H1 (cell line): ENCODE data around the gene SPRED1. TPM values are rescaled to one million over a fixed set of nuclear protein-coding genes. Genes with fewer than 3 reads are reported as not detected.

Experiments used
- CTCF ChIA-PET: fragments of 300-600 bp; sonication (Branson Sonifier 250); formaldehyde crosslinking; loops from one replicate; lab custom pipeline; 2021; ENCODE audit not compliant: partially characterized antibody; lab: Charles Lee
- POLR2A ChIA-PET: fragments of 300-600 bp; sonication (Branson Sonifier 250); formaldehyde crosslinking; loops from one replicate; lab custom pipeline; 2021; ENCODE audit warnings: inconsistent platforms; ENCODE audit not compliant: partially characterized antibody; lab: Charles Lee
- DNase-seq, 2 experiments: peaks; one replicate each; pipeline versions ENCODE4 v3.0.0 to v3.0.0-alpha.2; 2010 to 2022; ENCODE audit warnings: low spot score in 2 of 2, low read depth in 1 of 2, mixed read lengths in 1 of 2
- FAIRE-seq: peaks from 2 replicates; lab custom pipeline; 2011; peaks lifted over from hg19 to GRCh38; lab: Jason Lieb, UNC
- H2AFZ ChIP-seq: 2 replicates; pipeline ENCODE4 v1.8.1; 2012; ENCODE audit warnings: low read length, inconsistent platforms
- H2AK5ac ChIP-seq: 2 replicates; pipeline ENCODE4 v1.6.1; 2013; ENCODE audit warnings: low read depth, low read length
- H2BK120ac ChIP-seq: replicated peaks from 2 replicates; pipeline ENCODE3; 2013; ENCODE audit warnings: low read depth, low read length, inconsistent platforms
- H2BK12ac ChIP-seq: 2 replicates; pipeline ENCODE4 v1.6.1; 2013; ENCODE audit warnings: low read depth, low read length
- H2BK15ac ChIP-seq: 2 replicates; pipeline ENCODE4 v1.6.1; 2013; ENCODE audit warnings: low read length
- H2BK20ac ChIP-seq: 2 replicates; pipeline ENCODE4 v1.6.1; 2013; ENCODE audit warnings: low read length
- H2BK5ac ChIP-seq: 2 replicates; pipeline ENCODE4 v1.6.1; 2013; ENCODE audit warnings: low read depth, low read length
- H3K14ac ChIP-seq: 2 replicates; pipeline ENCODE4 v1.6.1; 2013; ENCODE audit warnings: inconsistent platforms; ENCODE audit not compliant: insufficient read length
- H3K18ac ChIP-seq: 2 replicates; pipeline ENCODE4 v1.6.1; 2013; ENCODE audit warnings: low read length; ENCODE audit errors: extremely low read depth
- H3K23ac ChIP-seq: 2 replicates; pipeline ENCODE4 v1.6.1; 2013; ENCODE audit warnings: inconsistent platforms; ENCODE audit not compliant: insufficient read length
- H3K23me2 ChIP-seq: 2 replicates; pipeline ENCODE4 v1.6.1; 2013; ENCODE audit warnings: low read depth, low read length
- H3K27ac ChIP-seq: 2 replicates; pipeline ENCODE4 v1.6.1; 2011; ENCODE audit warnings: low read depth, low read length, inconsistent platforms
- H3K27me3 ChIP-seq, 4 experiments: replicated peaks in 1 of 4; 1 replicate in 1 of 4; 2 replicates in 3 of 4; pipeline versions ENCODE4 v1.6.1 to v1.8.1; 2011 to 2013; ENCODE audit warnings: low read length in 3 of 4, mild to moderate bottlenecking in 3 of 4, inconsistent platforms in 2 of 4, mixed read lengths in 2 of 4, moderate library complexity in 1 of 4; ENCODE audit not compliant: control insufficient read depth in 3 of 4, insufficient read depth in 3 of 4; ENCODE audit errors: extremely low read depth in 1 of 4
- H3K36me3 ChIP-seq, 4 experiments: 2 replicates each; pipeline versions ENCODE4 v1.6.1 to v1.8.1; 2011 to 2013; ENCODE audit warnings: mild to moderate bottlenecking in 4 of 4, low read length in 3 of 4, moderate library complexity in 2 of 4, control low read depth in 1 of 4, inconsistent platforms in 1 of 4; ENCODE audit not compliant: insufficient read depth in 4 of 4, control insufficient read depth in 2 of 4
- H3K4ac ChIP-seq: replicated peaks from 2 replicates; pipeline ENCODE3; 2013; ENCODE audit warnings: low read length, low read depth, mixed read lengths, inconsistent platforms; ENCODE audit not compliant: insufficient read length
- H3K4me1 ChIP-seq, 4 experiments: replicated peaks in 1 of 4; 1 replicate in 1 of 4; 2 replicates in 3 of 4; pipeline versions ENCODE4 v1.6.1 to v1.8.1; 2011 to 2013; ENCODE audit warnings: low read length in 3 of 4, inconsistent platforms in 2 of 4, mixed read lengths in 1 of 4; ENCODE audit not compliant: insufficient read depth in 4 of 4, control insufficient read depth in 3 of 4
- H3K4me2 ChIP-seq, 2 experiments: 2 replicates each; pipeline versions ENCODE4 v1.6.1 to v1.8.1; 2011 to 2013; ENCODE audit warnings: low read depth in 2 of 2, low read length in 2 of 2, control low read depth in 1 of 2, inconsistent platforms in 1 of 2, mild to moderate bottlenecking in 1 of 2; ENCODE audit not compliant: insufficient read depth in 1 of 2
- H3K4me3 ChIP-seq, 4 experiments: fragments of 200-600, 300-600 bp in 1 of 4; sonication (generic), shearing (Covaris generic), sonication (Bioruptor Twin) in 1 of 4; 2 replicates each; pipeline versions ENCODE4 v1.5.1 to v1.8.1; 2011 to 2016; ENCODE audit warnings: low read length in 4 of 4, low read depth in 3 of 4, control low read depth in 2 of 4, inconsistent platforms in 2 of 4, mild to moderate bottlenecking in 2 of 4, mixed read lengths in 1 of 4, moderate library complexity in 1 of 4; ENCODE audit not compliant: insufficient read depth in 2 of 4; ENCODE audit errors: extremely low read depth in 1 of 4
- H3K56ac ChIP-seq: replicated peaks from 2 replicates; pipeline ENCODE3; 2013; ENCODE audit warnings: low read depth, mild to moderate bottlenecking, mixed read lengths, low read length, inconsistent platforms; ENCODE audit not compliant: insufficient read length
- H3K79me1 ChIP-seq: 2 replicates; pipeline ENCODE4 v1.6.1; 2013; ENCODE audit warnings: low read depth, low read length, control low read depth
- H3K79me2 ChIP-seq, 2 experiments: 2 replicates each; pipeline versions ENCODE4 v1.6.1 to v1.8.1; 2012 to 2013; ENCODE audit warnings: low read length in 2 of 2, mild to moderate bottlenecking in 2 of 2, inconsistent platforms in 1 of 2; ENCODE audit not compliant: insufficient read depth in 2 of 2, control insufficient read depth in 1 of 2
- H3K9ac ChIP-seq, 4 experiments: replicated peaks in 1 of 4; 1 replicate in 1 of 4; 2 replicates in 3 of 4; pipeline versions ENCODE4 v1.6.1 to v1.8.1; 2011 to 2013; ENCODE audit warnings: low read depth in 3 of 4, low read length in 3 of 4, control low read depth in 2 of 4, mild to moderate bottlenecking in 2 of 4, moderate library complexity in 2 of 4, inconsistent platforms in 1 of 4; ENCODE audit errors: extremely low read depth in 1 of 4
- H3K9me3 ChIP-seq, 2 experiments: 2 replicates each; pipeline versions ENCODE4 v1.6.1 to v1.8.1; 2012 to 2013; ENCODE audit warnings: mild to moderate bottlenecking in 2 of 2, moderate library complexity in 2 of 2, control low read depth in 1 of 2, inconsistent platforms in 1 of 2, low read depth in 1 of 2, low read length in 1 of 2, mixed read lengths in 1 of 2; ENCODE audit not compliant: insufficient read depth in 2 of 2
- H4K20me1 ChIP-seq, 2 experiments: replicated peaks in 1 of 2; 2 replicates each; pipeline versions ENCODE3 to v1.8.1; 2011 to 2013; ENCODE audit warnings: inconsistent platforms in 2 of 2, low read length in 2 of 2, mild to moderate bottlenecking in 1 of 2; ENCODE audit not compliant: insufficient read depth in 2 of 2, control insufficient read depth in 1 of 2
- H4K5ac ChIP-seq: 2 replicates; pipeline ENCODE4 v1.6.1; 2013; ENCODE audit warnings: low read length, low read depth, mixed read lengths, inconsistent platforms; ENCODE audit not compliant: insufficient read length
- H4K8ac ChIP-seq: 2 replicates; pipeline ENCODE4 v1.8.0; 2013; ENCODE audit warnings: mild to moderate bottlenecking, moderate library complexity, low read length, inconsistent platforms; ENCODE audit not compliant: insufficient read depth; ENCODE audit errors: extremely low read depth
- H4K91ac ChIP-seq: replicated peaks from 2 replicates; pipeline ENCODE3; 2013; ENCODE audit warnings: low read length, mixed read lengths, inconsistent platforms; ENCODE audit not compliant: insufficient read length
- ASH2L ChIP-seq: fragments of 200-600, 300-600 bp; sonication (generic); IDR thresholded peaks from one replicate; pipeline ENCODE4 v1.7.1; 2017; ENCODE audit warnings: low read length
- BCL11A ChIP-seq, 2 experiments: IDR thresholded peaks; one replicate each; pipeline ENCODE4 v1.6.1; 2011; ENCODE audit warnings: low read depth in 2 of 2, low read length in 2 of 2, mild to moderate bottlenecking in 2 of 2
- CBX8 ChIP-seq: fragments of 300-800, 300-1000 bp; sonication (generic); IDR thresholded peaks from 2 replicates; pipeline ENCODE4 v1.7.1; 2016; ENCODE audit warnings: low read depth, low read length, borderline replicate concordance
- CHD1 ChIP-seq: IDR thresholded peaks from 2 replicates; pipeline ENCODE4 v1.6.1; 2012; ENCODE audit warnings: low read depth, low read length, improper control_type of control experiment
- CTCF ChIP-seq, 3 experiments: IDR thresholded peaks; 1 replicate in 2 of 3; 2 replicates in 1 of 3; pipeline versions ENCODE4 v1.5.1 to v1.6.1; 2011; ENCODE audit warnings: low read length in 3 of 3, mild to moderate bottlenecking in 3 of 3, inconsistent platforms in 2 of 3, low read depth in 1 of 3, moderate library complexity in 1 of 3; ENCODE audit not compliant: insufficient read depth in 1 of 3; ENCODE audit errors: control extremely low read depth in 1 of 3
- GTF2F1 ChIP-seq: IDR thresholded peaks from 2 replicates; pipeline ENCODE4 v1.6.1; 2012; ENCODE audit warnings: low read depth, low read length, improper control_type of control experiment, borderline replicate concordance
- SP4 ChIP-seq: IDR thresholded peaks from 2 replicates; pipeline ENCODE4 v1.6.1; 2012; ENCODE audit warnings: low read length, inconsistent platforms
- TAF7 ChIP-seq: optimal IDR thresholded peaks from 2 replicates; pipeline ENCODE3; 2011; ENCODE audit warnings: low read depth, mild to moderate bottlenecking, inconsistent platforms, low read length, moderate library complexity, borderline replicate concordance
- TCF12 ChIP-seq: IDR thresholded peaks from 2 replicates; pipeline ENCODE4 v1.6.1; 2011; ENCODE audit warnings: low read depth, mild to moderate bottlenecking, low read length
- WGBS, 2 experiments: shearing (Covaris generic) in 1 of 2; methylation state at CpG; one replicate each; pipeline versions ENCODE4 v1.1.6 to v1.1.7; 2013 to 2015; ENCODE audit warnings: low lambda C conversion rate in 2 of 2, mixed read lengths in 2 of 2, inconsistent platforms in 1 of 2, low coverage in 1 of 2, missing lambda C conversion rate in 1 of 2; ENCODE audit not compliant: insufficient replicate concordance in 2 of 2, insufficient coverage in 1 of 2, insufficient read length in 1 of 2; ENCODE audit errors: extremely low coverage in 1 of 2, missing lambda C conversion rate in 1 of 2; 5-methylcytosine and 5-hydroxymethylcytosine counted together
- polyA plus RNA-seq, 7 experiments: library from polyadenylated mRNA; depleted of rRNA in 3 of 7; stranded (reverse) in 5 of 7; unstranded in 2 of 7; fragments of >200 nt in 5 of 7; fragments of 200-250 nt in 2 of 7; gene quantifications; 1 replicate in 5 of 7; 2 replicates in 1 of 7; 4 replicates in 1 of 7; pipeline versions ENCODE4 v1.2.1 to v1.2.3, GENCODE V29; 2011 to 2013; ENCODE audit warnings: missing spikeins in 2 of 7, mixed read lengths in 2 of 7
- total RNA-seq: library from RNA; stranded (reverse); fragmentation: NEBNext Ultra II Directional; extraction: Animal tissue kit (Norgen Biotek cat#: 25700); gene quantifications from 2 replicates; pipeline ENCODE4 v1.2.1, GENCODE V29; 2021

SPRED1 gene
- total and polyA plus RNA-seq, 2 of the 8 experiments (the other 6 are each of a cell fraction or from before 2014, with no cell fraction given): 5.5 to 30.3 TPM

GRCh38 chr15:38274135-38274534 lies 21.5 kb downstream of the SPRED1 start:
- Histone ChIP-seq H4K20me1 (peaks cover 18 to 24% of the 10 kb centered on the region in 2 experiments), H3K4me3 (no peak overlapping the region), H3K56ac (no peak overlapping the region), H3K18ac (no peak overlapping the region), H3K9me3 (no peaks in the 10 kb centered on the region), H3K27me3 (no peaks in the 10 kb centered on the region), H2BK5ac (no peak overlapping the region), H2AFZ (no peak overlapping the region), H3K79me1 (no peaks in the 10 kb centered on the region), H2BK15ac (no peak overlapping the region), H4K91ac (no peak overlapping the region), H2BK20ac (no peak overlapping the region), H3K79me2 (peaks cover 14 to 99% of the 10 kb centered on the region in 2 experiments), H4K5ac (no peak overlapping the region), H3K23ac (no peak overlapping the region), H2BK12ac (no peak overlapping the region), H2BK120ac (no peak overlapping the region), H3K14ac (no peak overlapping the region), H3K23me2 (no peaks in the 10 kb centered on the region), H3K4me1 (no peaks in the 10 kb centered on the region; a peak in 1 of 7 replicates), H3K4ac (no peak overlapping the region), H2AK5ac (no peak overlapping the region), H3K36me3 (no peaks in the 10 kb centered on the region), H3K27ac (no peak overlapping the region), H4K8ac (no peak overlapping the region), H3K4me2 (no peak overlapping the region), H3K9ac (no peak overlapping the region)
- FAIRE-seq: no peak
- CTCF ChIA-PET: interaction anchor here (1.2 kb wide), 1 partner anchor 18 kb away, joined by 3 read pairs; no protein-coding TSS in a partner anchor
- DNase-seq: no peak
- 91% methylated on average over 1 of the region's 1 CpG; no CpG with 5 or more reads in 1 of the 2 experiments for WGBS, 2 experiments
- POLR2A ChIA-PET: interaction anchor here (0.8 to 1.6 kb wide), 2 partner anchors 18 to 21 kb away, joined by 4 to 9 read pairs; partner anchors contain the start of gene SPRED1
- no peak for TF ChIP-seq GTF2F1
- no peak for TF ChIP-seq ASH2L
- no peak for TF ChIP-seq TCF12
- no peak for TF ChIP-seq CBX8
- TF ChIP-seq CTCF (IDR thresholded peaks at IDR 0.05; ENCODE audit: control extremely low read depth in 1 of 3, insufficient read depth in 1 of 3, low read depth in 1 of 3, low read length in 3 of 3): no peak
- TF ChIP-seq BCL11A (IDR thresholded peaks at IDR 0.05; ENCODE audit: low read depth in 2 of 2, low read length in 2 of 2): no peak
- TF ChIP-seq TAF7: no peak
- TF ChIP-seq SP4: no peak
- no peak for TF ChIP-seq CHD1
